ENCODE data around the gene ABHD17A. TPM values are rescaled to one million over a fixed set of nuclear protein-coding genes. Genes with fewer than 3 reads are reported as not detected.
"Not testable (repeated sequence)": the region's sequence is repeated elsewhere in the genome, so short reads cannot be mapped to it uniquely, and the experiment has no call there.

The ABHD17A gene
- polyA plus RNA-seq, 3 donors from 2014 or later, result 652 to 783 (median 741) TPM

DNA sequence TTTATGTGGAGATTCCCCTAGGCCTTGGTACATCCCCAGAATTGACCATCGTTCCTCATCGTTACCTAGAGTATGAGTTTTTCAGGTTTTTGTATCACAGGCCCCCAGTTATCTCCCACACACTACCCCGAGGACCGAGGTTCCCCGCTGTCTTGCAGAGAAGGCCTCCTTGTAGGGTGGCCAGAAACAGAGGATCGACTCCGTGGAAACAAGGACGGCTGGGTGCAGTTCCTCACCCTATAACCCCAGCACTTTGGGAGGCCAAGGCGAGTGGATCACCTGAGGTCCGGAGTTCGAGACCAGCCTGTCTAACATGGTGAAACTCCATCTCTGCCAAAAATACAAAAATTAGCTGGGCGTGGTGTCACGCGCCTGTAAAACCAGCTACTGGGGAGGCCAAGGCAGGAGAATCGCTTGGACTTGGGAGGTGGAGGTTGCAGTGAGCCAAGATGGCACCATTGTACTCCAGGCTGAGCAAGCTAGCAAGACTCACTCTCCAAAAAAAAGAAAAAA lies 20.6 kb upstream of the ABHD17A start:
- Mint-ChIP-seq H3K9me3 (no peaks in the 10 kb centered on the region), H3K4me3 (peak overlapping the region; percentile 91 to 95 (median 92)), H3K27ac (peak overlapping the region; percentile 78 to 96 (median 93)), H3K27me3 (ENCODE audit: low read depth in 3 of 3) (peaks cover 6 to 15% (median 7%) of the 10 kb centered on the region in 3 donors), H3K4me1 (peaks cover 35 to 47% of the 10 kb centered on the region in 2 donors), H3K36me3 (peaks cover 0 to 4% (median 0%) of the 10 kb centered on the region in 3 donors)
- no peak for DNase-seq

DNA sequence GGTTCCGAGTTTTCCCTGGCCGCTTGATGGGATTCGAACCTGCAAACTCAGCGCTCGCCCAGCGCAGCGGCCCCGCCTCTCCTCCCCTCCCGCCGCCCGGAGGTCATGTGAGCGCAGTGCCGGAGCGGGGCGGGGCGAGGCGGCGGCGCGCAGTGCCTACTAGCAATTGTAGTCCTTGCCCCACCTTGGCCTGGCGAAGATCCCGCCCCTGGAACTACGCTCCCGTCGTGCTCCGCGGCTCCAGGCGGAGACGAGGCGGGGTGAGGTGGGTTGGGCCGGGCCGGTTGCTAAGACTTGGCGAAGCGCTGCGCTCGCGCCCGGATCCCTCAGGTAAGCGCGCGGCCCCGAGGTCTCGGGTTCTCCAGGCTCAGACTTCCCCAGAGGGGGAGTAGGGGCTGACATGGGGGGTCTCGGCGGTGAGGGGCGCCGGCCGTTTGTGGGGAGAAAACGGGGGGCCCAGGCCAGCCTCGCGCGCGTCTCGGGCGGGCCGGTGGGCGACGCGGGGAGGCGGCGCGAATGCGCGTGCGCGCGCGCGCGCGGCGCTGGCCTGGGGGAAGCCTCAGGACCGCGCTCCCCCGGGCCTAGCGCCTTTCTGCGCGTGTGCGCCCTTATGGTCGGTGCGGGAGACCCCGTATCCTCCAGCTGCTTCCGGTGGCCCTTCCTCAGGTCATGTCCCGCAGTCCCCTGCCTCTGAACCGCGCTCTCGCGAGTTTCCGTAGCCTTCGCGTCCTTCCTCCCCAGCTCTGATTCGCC lies 20.0 kb upstream of the ABHD17A start, which contains the start of the genes ADAT3 and SCAMP4:
Gene ADAT3 (plus strand): TSS at position 290 of the 753 bp plus-strand sequence. CDS start 6,649 bp downstream, outside the sequence.
Gene SCAMP4 (plus strand): TSS at position 290 of the 753 bp plus-strand sequence. CDS start 9,621 bp downstream, outside the sequence.
- Mint-ChIP-seq H3K4me1 (peaks cover 33 to 41% of the 10 kb centered on the region in 2 donors), H3K27ac (peak within 1 kb of the TSS; percentile 78 to 96 (median 93)), H3K4me3 (peak within 1 kb of the TSS; percentile 91 to 95 (median 92)), H3K27me3 (ENCODE audit: low read depth in 3 of 3) (peaks cover 6 to 13% (median 7%) of the 10 kb centered on the region in 3 donors), H3K9me3 (no peaks in the 10 kb centered on the region), H3K36me3 (peaks cover 0 to 2% (median 0%) of the 10 kb centered on the region in 3 donors)
- DNase-seq, result peak; percentile 96 to 98 (median 98)

DNA sequence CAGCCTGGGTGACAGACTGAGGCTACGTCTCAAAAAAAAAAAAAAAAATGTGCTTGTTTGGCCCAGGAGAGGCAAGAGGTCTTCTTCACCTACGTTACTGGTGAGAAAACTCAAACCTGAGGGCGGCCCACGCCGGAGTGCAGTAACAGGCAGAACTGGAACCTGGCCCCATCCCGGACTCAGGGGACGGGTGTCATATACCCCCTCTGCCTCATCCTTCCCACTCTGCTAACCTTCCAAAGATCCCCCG lies 19.5 kb upstream of the ABHD17A start:
- DNase-seq, result no peak
- no peaks in the 10 kb centered on the region for H3K9me3 Mint-ChIP-seq
- H3K4me1 Mint-ChIP-seq, result peaks cover 28 to 36% of the 10 kb centered on the region in 2 donors
- H3K27ac Mint-ChIP-seq, result peak overlapping the region; percentile 48 to 85 (median 77)
- H3K4me3 Mint-ChIP-seq, result peak overlapping the region in 4 of 5 donors; percentile 71 to 81 (median 78)
- H3K27me3 Mint-ChIP-seq (ENCODE audit: low read depth in 3 of 3), result peaks cover 6 to 10% (median 7%) of the 10 kb centered on the region in 3 donors
- no peaks in the 10 kb centered on the region for H3K36me3 Mint-ChIP-seq

DNA sequence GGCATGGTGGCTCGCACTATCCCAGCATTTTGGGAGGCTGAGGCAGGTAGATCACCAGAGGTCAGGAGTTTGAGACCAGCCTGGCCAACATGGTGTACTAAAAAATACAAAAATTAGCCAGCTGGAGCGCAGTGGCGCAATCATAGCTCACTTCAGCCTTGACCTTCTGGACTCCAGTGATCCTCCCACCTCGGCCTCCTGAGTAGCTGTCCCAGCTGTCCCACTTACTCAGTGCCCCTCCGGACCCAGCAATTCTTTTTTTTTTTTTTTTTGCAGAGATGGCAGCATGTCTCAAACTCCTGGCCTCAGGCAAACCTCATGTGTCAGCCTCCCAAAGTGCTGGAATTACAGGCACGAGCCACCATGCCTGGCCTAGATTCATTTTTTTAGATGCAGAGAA lies 17.6 kb upstream of the ABHD17A start:
- DNase-seq, result no peak
- peaks cover 3 to 6% (median 5%) of the 10 kb centered on the region in 3 donors for H3K27me3 Mint-ChIP-seq (ENCODE audit: low read depth in 3 of 3)
- no peak overlapping the region for H3K4me3 Mint-ChIP-seq
- H3K9me3 Mint-ChIP-seq, result no peaks in the 10 kb centered on the region
- peaks cover 18 to 33% of the 10 kb centered on the region in 2 donors for H3K4me1 Mint-ChIP-seq
- H3K36me3 Mint-ChIP-seq, result no peaks in the 10 kb centered on the region
- H3K27ac Mint-ChIP-seq, result peak overlapping the region in 2 of 6 donors; percentile 40 to 67

DNA sequence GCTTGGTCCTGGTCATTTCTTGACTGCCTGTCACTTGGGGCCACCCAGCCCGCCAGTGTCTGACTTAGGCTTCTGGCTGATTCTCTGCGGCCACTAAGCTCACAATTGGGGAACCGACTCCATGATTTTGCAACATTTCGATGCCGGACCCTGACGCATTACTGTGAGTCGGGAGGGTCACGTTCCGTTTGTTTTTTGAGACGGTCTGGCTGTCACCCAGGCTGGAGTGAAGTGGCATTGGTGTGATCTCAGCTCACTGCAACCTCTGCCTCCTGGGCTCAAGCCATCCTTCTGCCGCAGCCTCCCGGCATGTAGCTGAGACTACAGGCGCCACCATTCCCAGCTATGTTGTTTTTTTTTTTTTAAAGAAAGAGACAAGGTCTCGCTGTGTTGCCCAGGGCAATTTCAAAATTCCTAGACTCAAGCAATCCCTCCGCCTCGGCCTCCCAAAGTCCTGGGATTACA lies 16.7 kb upstream of the ABHD17A start:
- Mint-ChIP-seq H3K36me3 (no peaks in the 10 kb centered on the region), H3K27ac (peak overlapping the region in 1 of 6 donors; percentile 35), H3K4me1 (peaks cover 28 to 36% of the 10 kb centered on the region in 2 donors), H3K4me3 (no peak overlapping the region), H3K27me3 (ENCODE audit: low read depth in 3 of 3) (peaks cover 10 to 15% (median 13%) of the 10 kb centered on the region in 3 donors), H3K9me3 (no peaks in the 10 kb centered on the region)
- no peak for DNase-seq

DNA sequence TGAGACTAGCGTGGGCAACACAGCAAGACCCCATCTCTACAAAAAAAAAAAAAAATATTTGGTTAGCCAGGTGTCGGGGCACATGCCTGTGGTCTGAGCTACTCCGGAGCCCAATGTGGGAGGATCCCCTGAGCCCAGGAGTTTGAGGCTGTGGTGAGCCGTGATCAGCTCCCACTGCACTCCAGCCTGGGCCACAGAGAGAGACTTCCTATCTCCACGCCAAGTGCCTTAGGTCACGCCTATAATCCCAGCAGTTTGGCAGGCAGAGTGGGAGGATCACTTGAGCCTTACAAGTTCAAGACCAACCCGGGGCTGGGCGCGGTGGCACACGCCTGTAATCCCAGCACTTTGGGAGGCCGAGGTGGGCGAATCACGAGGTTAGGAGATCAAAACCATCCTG lies 11.2 kb upstream of the ABHD17A start:
- no peak for DNase-seq
- Mint-ChIP-seq H3K9me3 (no peaks in the 10 kb centered on the region), H3K27ac (peak overlapping the region; percentile 98 to 100 (median 98)), H3K4me3 (peak overlapping the region; percentile 81 to 94 (median 90)), H3K27me3 (ENCODE audit: low read depth in 3 of 3) (peaks cover 16 to 29% (median 19%) of the 10 kb centered on the region in 3 donors), H3K36me3 (no peaks in the 10 kb centered on the region), H3K4me1 (peaks cover 44 to 49% of the 10 kb centered on the region in 2 donors)

DNA sequence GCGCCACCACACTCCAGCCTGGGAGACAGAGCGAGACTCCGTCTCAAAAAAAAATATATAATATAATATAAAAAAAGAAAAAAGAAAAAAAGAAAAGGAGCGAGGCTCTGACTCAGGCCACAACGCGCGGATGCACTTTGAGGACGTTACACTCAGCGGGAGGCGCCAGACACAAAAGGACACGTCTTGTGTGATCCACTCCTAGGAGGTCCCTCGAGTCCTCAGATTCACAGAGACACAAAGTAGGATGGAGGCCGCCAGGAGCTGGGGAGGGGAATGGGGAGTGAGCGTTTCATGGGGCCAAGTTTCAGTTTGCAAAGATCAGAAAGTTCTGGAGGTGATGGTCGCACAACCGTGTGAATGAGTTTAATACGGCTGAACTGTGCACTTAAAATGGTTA lies 8.5 kb upstream of the ABHD17A start:
- no peak for DNase-seq
- H3K27ac Mint-ChIP-seq, result peak overlapping the region in 5 of 6 donors; percentile 24 to 87 (median 49)
- no peaks in the 10 kb centered on the region for H3K36me3 Mint-ChIP-seq
- H3K27me3 Mint-ChIP-seq (ENCODE audit: low read depth in 3 of 3), result peaks cover 15 to 29% (median 19%) of the 10 kb centered on the region in 3 donors
- H3K9me3 Mint-ChIP-seq, result no peaks in the 10 kb centered on the region
- H3K4me1 Mint-ChIP-seq, result peaks cover 44 to 50% of the 10 kb centered on the region in 2 donors
- peak overlapping the region in 4 of 5 donors; percentile 24 to 62 (median 46) for H3K4me3 Mint-ChIP-seq

DNA sequence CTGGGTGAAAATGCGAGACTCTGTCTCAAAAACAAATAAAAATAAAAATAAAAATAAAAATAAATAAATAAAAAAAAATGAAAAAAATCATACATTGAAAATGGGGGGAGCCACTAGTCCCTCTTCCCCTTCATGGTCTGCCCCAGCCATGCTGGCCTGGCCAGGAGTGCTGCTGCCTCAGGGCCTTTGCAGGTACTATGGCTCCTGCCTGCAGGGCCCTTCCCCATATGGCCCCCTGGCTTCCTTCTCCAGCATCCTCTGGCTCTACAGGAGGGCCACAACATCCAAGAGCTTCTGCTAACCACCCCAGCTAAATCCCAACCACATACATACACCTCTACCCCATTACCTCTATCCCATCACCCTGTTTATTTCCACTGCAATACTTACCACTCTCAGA lies 4.6 kb upstream of the ABHD17A start:
- no peak for DNase-seq
- Mint-ChIP-seq H3K9me3 (no peaks in the 10 kb centered on the region), H3K27ac (peak overlapping the region in 2 of 6 donors; percentile 8 to 13), H3K27me3 (ENCODE audit: low read depth in 3 of 3) (peaks cover under 1 to 11% (median 6%) of the 10 kb centered on the region in 3 donors), H3K4me3 (no peak overlapping the region), H3K36me3 (no peaks in the 10 kb centered on the region), H3K4me1 (peaks cover 18 to 30% of the 10 kb centered on the region in 2 donors)

DNA sequence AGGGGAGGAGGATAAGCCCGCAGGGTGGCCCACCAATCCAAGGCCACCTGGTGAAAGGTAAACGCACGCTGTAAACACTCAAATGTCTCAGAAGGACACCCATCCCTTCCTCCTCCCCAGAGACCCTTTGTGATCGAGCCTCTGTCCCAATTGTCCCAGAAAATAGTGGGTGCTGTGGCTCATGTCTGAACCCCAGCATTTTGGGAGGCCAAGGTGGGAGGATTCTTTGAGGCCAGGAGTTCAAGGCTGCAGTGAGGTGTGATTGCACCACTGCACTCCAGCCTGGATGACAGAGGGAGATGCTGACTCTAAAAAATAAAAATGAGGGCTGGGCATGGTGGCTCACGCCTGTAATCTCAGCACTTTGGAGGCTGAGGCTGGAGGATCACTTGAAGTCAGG lies 3.1 kb upstream of the ABHD17A start:
- Mint-ChIP-seq H3K27ac (no peak overlapping the region), H3K4me3 (no peak overlapping the region), H3K36me3 (peaks cover 11 to 13% (median 12%) of the 10 kb centered on the region in 3 donors), H3K27me3 (ENCODE audit: low read depth in 3 of 3) (peaks cover 16 to 26% (median 20%) of the 10 kb centered on the region in 3 donors), H3K9me3 (peaks cover 0 to 6% (median 2%) of the 10 kb centered on the region in 6 donors), H3K4me1 (peaks cover 21 to 28% of the 10 kb centered on the region in 2 donors)
- no peak for DNase-seq

DNA sequence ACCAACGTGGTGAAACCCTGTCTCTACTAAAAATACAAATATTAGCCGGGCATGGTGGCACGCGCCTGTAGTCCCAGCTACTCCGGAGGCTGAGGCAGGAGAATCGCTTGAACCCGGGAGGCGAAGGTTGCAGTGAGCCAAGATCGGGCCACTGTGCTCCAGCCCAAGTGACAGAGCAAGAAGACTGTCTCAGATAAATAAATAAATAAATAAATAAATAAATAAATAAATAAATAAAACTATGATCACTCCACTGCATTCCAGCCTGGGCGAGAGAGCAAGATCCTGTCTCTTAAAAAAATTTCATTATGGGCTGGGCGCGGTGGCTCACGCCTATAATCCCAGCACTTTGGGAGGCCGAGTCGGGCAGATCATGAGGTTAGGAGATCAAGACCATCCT lies 1.1 kb upstream of the ABHD17A start:
- peaks cover 34 to 42% of the 10 kb centered on the region in 2 donors for H3K4me1 Mint-ChIP-seq
- peaks cover 27 to 41% (median 35%) of the 10 kb centered on the region in 3 donors for H3K27me3 Mint-ChIP-seq (ENCODE audit: low read depth in 3 of 3)
- H3K27ac Mint-ChIP-seq, result peak overlapping the region in 4 of 6 donors; percentile 86 to 99 (median 90)
- not testable (repeated sequence) for H3K4me3 Mint-ChIP-seq, H3K9me3 Mint-ChIP-seq, DNase-seq
- peaks cover 18 to 23% (median 21%) of the 10 kb centered on the region in 3 donors for H3K36me3 Mint-ChIP-seq

DNA sequence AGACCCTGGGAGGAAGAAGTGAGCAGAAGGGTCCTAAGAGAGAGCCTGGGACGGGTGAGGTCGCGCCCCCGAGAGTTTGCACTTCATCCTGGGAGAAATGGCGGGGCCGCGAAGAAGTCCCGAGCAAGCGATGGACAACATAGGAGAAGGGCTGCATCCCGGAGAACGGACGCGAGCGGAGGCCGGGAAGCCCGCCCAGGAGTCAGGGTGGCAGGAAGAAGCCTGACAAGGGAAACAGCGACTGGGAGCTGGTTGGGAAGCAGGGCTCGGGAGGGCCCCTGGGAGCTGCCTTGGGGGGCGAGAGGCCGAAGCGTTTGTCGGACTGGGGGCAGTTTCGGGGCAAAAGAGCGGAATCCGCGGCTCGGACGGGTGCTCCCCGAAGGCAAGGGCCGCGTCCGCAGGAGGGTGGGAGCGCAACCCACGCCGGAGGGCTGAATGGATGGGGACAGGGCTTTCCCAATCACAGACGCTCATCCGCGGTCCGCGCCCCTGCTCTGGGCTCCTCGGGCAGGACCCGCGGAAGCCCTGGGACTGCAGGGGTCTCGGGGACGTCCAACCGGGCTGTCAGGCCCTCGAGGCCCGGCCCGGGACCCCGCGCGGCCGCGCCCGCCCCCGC lies 469 bp downstream of the ABHD17A start:
- H3K4me1 Mint-ChIP-seq, result peaks cover 34 to 49% of the 10 kb centered on the region in 2 donors
- peak overlapping the region; percentile 99 to 100 (median 100) for H3K27ac Mint-ChIP-seq
- H3K4me3 Mint-ChIP-seq, result peak overlapping the region; percentile 98 to 100 (median 98)
- no peak for DNase-seq
- H3K27me3 Mint-ChIP-seq (ENCODE audit: low read depth in 3 of 3), result peaks cover 29 to 41% (median 35%) of the 10 kb centered on the region in 3 donors
- H3K36me3 Mint-ChIP-seq, result peaks cover 18 to 23% (median 21%) of the 10 kb centered on the region in 3 donors
- H3K9me3 Mint-ChIP-seq, result peaks cover 0 to 7% (median 3%) of the 10 kb centered on the region in 6 donors

DNA sequence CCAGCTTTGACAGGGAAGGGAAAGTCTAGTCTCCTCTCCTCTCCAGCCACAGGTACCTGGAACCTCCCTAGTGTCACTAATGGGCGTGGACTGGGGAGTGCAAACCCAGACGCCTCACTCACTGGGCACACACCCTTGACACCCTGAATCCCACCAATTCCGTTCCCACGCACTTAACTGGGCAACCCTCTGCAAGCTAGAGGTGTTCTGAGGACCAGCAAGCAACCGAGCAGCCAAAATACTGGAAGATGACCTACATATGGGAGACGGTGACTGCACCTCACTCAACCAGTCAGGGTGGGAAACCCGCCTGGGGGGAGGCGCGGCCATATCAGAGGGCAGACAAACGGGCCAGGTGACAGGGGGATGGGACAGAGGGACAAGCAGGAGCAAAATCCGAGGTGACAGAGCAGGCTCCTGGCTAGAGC lies 991 bp downstream of the ABHD17A start:
- peaks cover 34 to 50% of the 10 kb centered on the region in 2 donors for H3K4me1 Mint-ChIP-seq
- H3K4me3 Mint-ChIP-seq, result peak overlapping the region; percentile 98 to 100 (median 98)
- peak; percentile 75 to 78 (median 76) for DNase-seq
- H3K9me3 Mint-ChIP-seq, result peaks cover 0 to 7% (median 3%) of the 10 kb centered on the region in 6 donors
- peaks cover 29 to 41% (median 35%) of the 10 kb centered on the region in 3 donors for H3K27me3 Mint-ChIP-seq (ENCODE audit: low read depth in 3 of 3)
- peaks cover 18 to 23% (median 21%) of the 10 kb centered on the region in 3 donors for H3K36me3 Mint-ChIP-seq
- H3K27ac Mint-ChIP-seq, result peak overlapping the region; percentile 99 to 100 (median 100)

DNA sequence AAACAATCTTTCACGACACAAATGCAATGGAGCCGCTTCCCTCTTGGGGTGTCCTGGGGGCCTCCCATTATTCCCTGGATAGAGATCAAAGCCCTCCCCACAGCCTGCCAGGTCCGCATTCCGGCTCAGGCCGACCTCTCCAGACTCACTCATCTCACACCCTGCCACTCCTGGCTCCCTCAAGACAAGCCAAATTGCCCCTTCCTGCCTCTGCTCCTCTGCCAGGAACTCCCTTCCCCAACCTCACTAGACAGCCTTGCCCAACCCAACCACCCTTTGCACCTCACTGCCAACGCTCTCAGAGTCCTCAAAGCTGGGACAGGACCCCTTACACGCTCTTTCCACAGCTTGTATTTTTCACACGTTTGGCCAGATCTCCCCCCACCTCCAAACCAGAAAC lies 1.5 kb downstream of the ABHD17A start:
- Mint-ChIP-seq H3K9me3 (peaks cover 0 to 7% (median 3%) of the 10 kb centered on the region in 6 donors), H3K27me3 (ENCODE audit: low read depth in 3 of 3) (peaks cover 29 to 41% (median 35%) of the 10 kb centered on the region in 3 donors), H3K36me3 (peaks cover 18 to 23% (median 21%) of the 10 kb centered on the region in 3 donors), H3K4me3 (peak overlapping the region; percentile 98 to 100 (median 98)), H3K4me1 (peaks cover 34 to 50% of the 10 kb centered on the region in 2 donors), H3K27ac (peak overlapping the region; percentile 99 to 100 (median 100))
- DNase-seq, result peak in 2 of 3 donors; percentile 43 to 57
